Heart left ventricle (tissue), 13 donors: ENCODE data around the gene KPNA4.

Experiments
- CTCF ChIP-seq, 12 donors: fragments of 200-600 bp; sonication (generic) in 4 of 12; IDR thresholded peaks; one replicate each; pipeline versions ENCODE4 v1.5.0 to v1.8.0; 2018 to 2022; ENCODE audit warnings: antibody characterized with exemption in 12 of 12, mild to moderate bottlenecking in 5 of 12
- POLR2A ChIP-seq, 2 donors: fragments of 450-650 bp; IDR thresholded peaks; one replicate each; pipeline ENCODE4 v1.6.1; 2017; ENCODE audit warnings: antibody characterized with exemption in 2 of 2, mild to moderate bottlenecking in 2 of 2, moderate library complexity in 2 of 2
- donor health status: ischemic (EF 13 %, LVEDD 7.1; RV severe dilation, severe dysfunction).
- donor health status: DM: no; HTN: yes; CAD: no.
- donor health status: DM: no; HTN: no; CAD: no.
- donor health status: ischemic (EF 25% LVEDD 6.9; RV normal size, moderate dysfunction).
- donor health status: ischemic (EF 25% LVEDD 5.7; RV mildly dilated, moderate dysfunction).
- donor health status: ischemic (EF 35%, LVEDD 5.7; RV mildly dilated, moderate dysfunction).
- donor health status: nonischemic (EF 11% LVEDD 7.7; RV severe dilation, severe dysfunction).
- donor health status: DM: yes; HTN: yes; CAD: no.
- donor health status: PGD.
- donor health status: ischemic (EF 29% LVEDD 5.4; RV normal size, mild dysfunction).
- donor health status: nonischemic (EF 23%, LVEDD 6.1; RV moderate dilation, normal function).

GRCh38 chr3:160605315-160605714, 39.9 kb upstream of the KPNA4 start:
- no peak for TF ChIP-seq POLR2A (IDR thresholded peaks at IDR 0.05)
- TF ChIP-seq CTCF (IDR thresholded peaks at IDR 0.05), result no peak
